Measurements from ENCODE around the gene TEN1. TPM values are rescaled to one million over a fixed set of nuclear protein-coding genes. Genes with fewer than 3 reads are reported as not detected.

Gene TEN1
- total and polyA plus RNA-seq, 2 donors (not counting 1 experiment from before 2014, with no cell fraction given), result 9.4 to 10.3 TPM

- Histone ChIP-seq H3K36me3 (ENCODE audit: control insufficient read depth, insufficient read depth, low read length) (no peaks in the 10 kb centered on the region), H3K27ac (ENCODE audit: insufficient read depth, low read length) (no peak overlapping the region), H3K9ac (ENCODE audit: insufficient read depth, low read length) (no peak overlapping the region), H3K4me3 (replicated peaks in 1 of 4; ENCODE audit: control extremely low read depth in 1 of 4, insufficient read depth in 1 of 4, low read depth in 3 of 4, low read length in 4 of 4) (no peak overlapping the region), H3K4me2 (ENCODE audit: extremely low read depth, insufficient read depth, low read length) (no peak overlapping the region), H3K27me3 (ENCODE audit: control insufficient read depth, insufficient read depth, low read length) (no peaks in the 10 kb centered on the region), H3K9me3 (ENCODE audit: control insufficient read depth, insufficient read depth, low read depth, low read length) (no peaks in the 10 kb centered on the region), H3K4me1 (ENCODE audit: control insufficient read depth, extremely low read depth, insufficient read depth, low read length) (no peaks in the 10 kb centered on the region), H4K20me1 (ENCODE audit: control insufficient read depth, extremely low read depth, insufficient read depth, low read length) (no peaks in the 10 kb centered on the region), H2AFZ (ENCODE audit: low read length) (no peak overlapping the region), H3K79me2 (ENCODE audit: control insufficient read depth, insufficient read depth, low read length) (no peaks in the 10 kb centered on the region)
- no peak for DNase-seq (ENCODE audit: low read depth in 2 of 2)
- TF ChIP-seq, protein P1, sequence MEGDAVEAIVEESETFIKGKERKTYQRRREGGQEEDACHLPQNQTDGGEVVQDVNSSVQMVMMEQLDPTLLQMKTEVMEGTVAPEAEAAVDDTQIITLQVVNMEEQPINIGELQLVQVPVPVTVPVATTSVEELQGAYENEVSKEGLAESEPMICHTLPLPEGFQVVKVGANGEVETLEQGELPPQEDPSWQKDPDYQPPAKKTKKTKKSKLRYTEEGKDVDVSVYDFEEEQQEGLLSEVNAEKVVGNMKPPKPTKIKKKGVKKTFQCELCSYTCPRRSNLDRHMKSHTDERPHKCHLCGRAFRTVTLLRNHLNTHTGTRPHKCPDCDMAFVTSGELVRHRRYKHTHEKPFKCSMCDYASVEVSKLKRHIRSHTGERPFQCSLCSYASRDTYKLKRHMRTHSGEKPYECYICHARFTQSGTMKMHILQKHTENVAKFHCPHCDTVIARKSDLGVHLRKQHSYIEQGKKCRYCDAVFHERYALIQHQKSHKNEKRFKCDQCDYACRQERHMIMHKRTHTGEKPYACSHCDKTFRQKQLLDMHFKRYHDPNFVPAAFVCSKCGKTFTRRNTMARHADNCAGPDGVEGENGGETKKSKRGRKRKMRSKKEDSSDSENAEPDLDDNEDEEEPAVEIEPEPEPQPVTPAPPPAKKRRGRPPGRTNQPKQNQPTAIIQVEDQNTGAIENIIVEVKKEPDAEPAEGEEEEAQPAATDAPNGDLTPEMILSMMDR (conservative IDR thresholded peaks at IDR 0.05 in 1 of 2, IDR thresholded peaks at IDR 0.05 in 1 of 2; ENCODE audit: low read depth in 1 of 2, low read length in 2 of 2), result no peak
- no peak for TF ChIP-seq EZH2 (IDR thresholded peaks at IDR 0.05; ENCODE audit: low read length, missing control alignments)
Measured at GRCh38 chr17:76008208-76008607, 29.2 kb downstream of the TEN1 start.

- no peaks in the 10 kb centered on the region for H3K27me3 ChIP-seq (ENCODE audit: control insufficient read depth, insufficient read depth, low read length)
- H3K4me2 ChIP-seq (ENCODE audit: extremely low read depth, insufficient read depth, low read length), result no peak overlapping the region
- DNase-seq (ENCODE audit: low read depth in 2 of 2), result no peak
- H3K4me3 ChIP-seq (replicated peaks in 1 of 4; ENCODE audit: control extremely low read depth in 1 of 4, insufficient read depth in 1 of 4, low read depth in 3 of 4, low read length in 4 of 4), result no peak overlapping the region
- no peak overlapping the region for H3K9ac ChIP-seq (ENCODE audit: insufficient read depth, low read length)
- H3K79me2 ChIP-seq (ENCODE audit: control insufficient read depth, insufficient read depth, low read length), result no peaks in the 10 kb centered on the region
- no peak for TF ChIP-seq EZH2 (IDR thresholded peaks at IDR 0.05; ENCODE audit: low read length, missing control alignments)
- TF ChIP-seq, protein P1 (conservative IDR thresholded peaks at IDR 0.05 in 1 of 2, IDR thresholded peaks at IDR 0.05 in 1 of 2; ENCODE audit: low read depth in 1 of 2, low read length in 2 of 2), result no peak
- no peak overlapping the region for H2AFZ ChIP-seq (ENCODE audit: low read length)
- H3K36me3 ChIP-seq (ENCODE audit: control insufficient read depth, insufficient read depth, low read length), result no peaks in the 10 kb centered on the region
- no peaks in the 10 kb centered on the region for H3K4me1 ChIP-seq (ENCODE audit: control insufficient read depth, extremely low read depth, insufficient read depth, low read length)
- H3K9me3 ChIP-seq (ENCODE audit: control insufficient read depth, insufficient read depth, low read depth, low read length), result no peaks in the 10 kb centered on the region
- H3K27ac ChIP-seq (ENCODE audit: insufficient read depth, low read length), result no peak overlapping the region
- no peaks in the 10 kb centered on the region for H4K20me1 ChIP-seq (ENCODE audit: control insufficient read depth, extremely low read depth, insufficient read depth, low read length)
Measured at GRCh38 chr17:76008630-76009425, 29.8 kb downstream of the TEN1 start.

DNA sequence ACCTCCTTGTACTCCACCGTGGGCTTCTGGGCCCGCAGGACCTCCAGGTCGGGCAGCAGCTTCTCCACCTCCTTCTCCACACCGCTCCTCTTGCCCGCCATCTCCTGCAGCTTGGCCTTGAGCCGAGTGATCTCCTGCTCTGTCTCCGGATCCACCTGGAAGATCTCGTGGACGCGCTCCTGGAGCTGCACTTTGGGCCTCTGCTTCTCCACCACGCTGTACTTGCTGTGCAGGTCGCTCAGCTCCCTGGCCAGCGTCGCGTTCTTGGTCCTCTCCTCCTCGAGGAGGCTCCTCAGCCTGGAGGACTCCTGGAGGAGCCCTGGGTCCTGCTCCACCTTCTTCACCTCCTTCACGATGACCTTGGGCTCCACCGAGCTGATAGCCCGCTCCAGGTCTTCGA is 30.4 kb downstream of the TEN1 start:
- Histone ChIP-seq H3K79me2 (ENCODE audit: control insufficient read depth, insufficient read depth, low read length) (no peaks in the 10 kb centered on the region), H4K20me1 (ENCODE audit: control insufficient read depth, extremely low read depth, insufficient read depth, low read length) (no peaks in the 10 kb centered on the region), H3K4me1 (ENCODE audit: control insufficient read depth, extremely low read depth, insufficient read depth, low read length) (no peaks in the 10 kb centered on the region), H3K9ac (ENCODE audit: insufficient read depth, low read length) (no peak overlapping the region), H3K27me3 (ENCODE audit: control insufficient read depth, insufficient read depth, low read length) (no peaks in the 10 kb centered on the region), H3K36me3 (ENCODE audit: control insufficient read depth, insufficient read depth, low read length) (no peaks in the 10 kb centered on the region), H3K4me3 (replicated peaks in 1 of 4; ENCODE audit: control extremely low read depth in 1 of 4, insufficient read depth in 1 of 4, low read depth in 3 of 4, low read length in 4 of 4) (no peak overlapping the region), H3K9me3 (ENCODE audit: control insufficient read depth, insufficient read depth, low read depth, low read length) (no peaks in the 10 kb centered on the region), H3K27ac (ENCODE audit: insufficient read depth, low read length) (no peak overlapping the region), H2AFZ (ENCODE audit: low read length) (no peak overlapping the region), H3K4me2 (ENCODE audit: extremely low read depth, insufficient read depth, low read length) (no peak overlapping the region)
- DNase-seq (ENCODE audit: low read depth in 2 of 2), result no peak
- TF ChIP-seq, protein P1 (conservative IDR thresholded peaks at IDR 0.05 in 1 of 2, IDR thresholded peaks at IDR 0.05 in 1 of 2; ENCODE audit: low read depth in 1 of 2, low read length in 2 of 2), result no peak
- no peak for TF ChIP-seq EZH2 (IDR thresholded peaks at IDR 0.05; ENCODE audit: low read length, missing control alignments)
